ENCODE measurements around the gene PLXNA2. TPM values are rescaled to one million over a fixed set of nuclear protein-coding genes. Genes with fewer than 3 reads are reported as not detected.

PLXNA2 gene
- total RNA-seq, 4 donors from 2014 or later = 19.8 to 41.6 (median 27.9) TPM

DNA sequence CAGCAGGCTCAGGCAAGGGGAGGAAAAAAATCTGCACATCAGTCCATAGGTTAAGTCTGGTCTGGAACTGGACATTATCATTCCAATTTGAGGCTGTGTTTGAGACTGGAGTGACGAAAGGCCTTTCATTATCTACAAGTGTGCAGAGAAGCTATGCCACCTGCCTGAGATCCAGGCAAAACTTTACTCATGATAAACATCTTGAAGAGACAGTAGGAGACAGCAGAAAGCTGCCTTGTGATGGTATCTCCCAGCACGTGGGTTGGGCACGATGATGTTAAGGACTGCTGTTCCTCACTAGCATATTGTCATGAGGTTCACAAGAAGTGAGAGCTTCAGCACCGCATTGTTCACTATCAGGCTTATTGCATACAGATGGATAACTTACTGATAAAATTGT, 126.4 kb downstream of the PLXNA2 start:
- no peak for DNase-seq (ENCODE audit: extremely low spot score)
- Histone ChIP-seq H3K9me3 (no peaks in the 10 kb centered on the region), H3K4me1 (peaks cover 17 to 33% (median 31%) of the 10 kb centered on the region in 4 donors), H3K27ac (replicated peaks in 1 of 4) (no peak overlapping the region), H3K4me3 (no peak overlapping the region), H3K36me3 (peaks cover 0 to 11% (median 2%) of the 10 kb centered on the region in 4 donors), H3K27me3 (no peaks in the 10 kb centered on the region)
- intact Hi-C loops (cut with DNase I) = no loop called here
- WGBS = 73% methylated on average over 4 of the region's 4 CpGs
- TF ChIP-seq POLR2AphosphoS5 (IDR thresholded peaks at IDR 0.05) (no peak), EP300 (IDR thresholded peaks at IDR 0.05) (no peak), POLR2A (IDR thresholded peaks at IDR 0.05; ENCODE audit: low read depth) (no peak)
- TF ChIP-seq, protein P1, sequence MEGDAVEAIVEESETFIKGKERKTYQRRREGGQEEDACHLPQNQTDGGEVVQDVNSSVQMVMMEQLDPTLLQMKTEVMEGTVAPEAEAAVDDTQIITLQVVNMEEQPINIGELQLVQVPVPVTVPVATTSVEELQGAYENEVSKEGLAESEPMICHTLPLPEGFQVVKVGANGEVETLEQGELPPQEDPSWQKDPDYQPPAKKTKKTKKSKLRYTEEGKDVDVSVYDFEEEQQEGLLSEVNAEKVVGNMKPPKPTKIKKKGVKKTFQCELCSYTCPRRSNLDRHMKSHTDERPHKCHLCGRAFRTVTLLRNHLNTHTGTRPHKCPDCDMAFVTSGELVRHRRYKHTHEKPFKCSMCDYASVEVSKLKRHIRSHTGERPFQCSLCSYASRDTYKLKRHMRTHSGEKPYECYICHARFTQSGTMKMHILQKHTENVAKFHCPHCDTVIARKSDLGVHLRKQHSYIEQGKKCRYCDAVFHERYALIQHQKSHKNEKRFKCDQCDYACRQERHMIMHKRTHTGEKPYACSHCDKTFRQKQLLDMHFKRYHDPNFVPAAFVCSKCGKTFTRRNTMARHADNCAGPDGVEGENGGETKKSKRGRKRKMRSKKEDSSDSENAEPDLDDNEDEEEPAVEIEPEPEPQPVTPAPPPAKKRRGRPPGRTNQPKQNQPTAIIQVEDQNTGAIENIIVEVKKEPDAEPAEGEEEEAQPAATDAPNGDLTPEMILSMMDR (IDR thresholded peaks at IDR 0.05) = no peak

GRCh38 chr1:208117409-208117808, 126.8 kb downstream of the PLXNA2 start:
- H3K27ac ChIP-seq (replicated peaks in 1 of 4) = no peak overlapping the region
- no peak for TF ChIP-seq POLR2AphosphoS5 (IDR thresholded peaks at IDR 0.05)
- TF ChIP-seq POLR2A (IDR thresholded peaks at IDR 0.05; ENCODE audit: low read depth) = no peak
- TF ChIP-seq, protein P1 (IDR thresholded peaks at IDR 0.05) = no peak
- TF ChIP-seq EP300 (IDR thresholded peaks at IDR 0.05) = no peak
- DNase-seq (ENCODE audit: extremely low spot score) = no peak
- intact Hi-C loops (cut with DNase I) = no loop called here
- no peaks in the 10 kb centered on the region for H3K27me3 ChIP-seq
- H3K36me3 ChIP-seq = peaks cover 0 to 11% (median 2%) of the 10 kb centered on the region in 4 donors
- H3K9me3 ChIP-seq = no peaks in the 10 kb centered on the region
- 69% methylated on average over 3 of the region's 3 CpGs for WGBS
- peaks cover 17 to 33% (median 31%) of the 10 kb centered on the region in 4 donors for H3K4me1 ChIP-seq
- H3K4me3 ChIP-seq = no peak overlapping the region

- H3K27me3 ChIP-seq = no peaks in the 10 kb centered on the region
- TF ChIP-seq POLR2AphosphoS5 (IDR thresholded peaks at IDR 0.05) = no peak
- TF ChIP-seq EP300 (IDR thresholded peaks at IDR 0.05) = no peak
- TF ChIP-seq, protein P1 (IDR thresholded peaks at IDR 0.05) = no peak
- TF ChIP-seq POLR2A (IDR thresholded peaks at IDR 0.05; ENCODE audit: low read depth) = no peak
- H3K4me3 ChIP-seq = no peak overlapping the region
- peaks cover 17 to 36% (median 31%) of the 10 kb centered on the region in 4 donors for H3K4me1 ChIP-seq
- peaks cover 0 to 11% (median 2%) of the 10 kb centered on the region in 4 donors for H3K36me3 ChIP-seq
- DNase-seq (ENCODE audit: extremely low spot score) = no peak
- WGBS = 59% methylated on average over 7 of the region's 7 CpGs
- intact Hi-C loops (cut with DNase I) = no loop called here
- no peaks in the 10 kb centered on the region for H3K9me3 ChIP-seq
- no peak overlapping the region for H3K27ac ChIP-seq (replicated peaks in 1 of 4)
Measured at GRCh38 chr1:208115924-208116640, 128.1 kb downstream of the PLXNA2 start.

DNA sequence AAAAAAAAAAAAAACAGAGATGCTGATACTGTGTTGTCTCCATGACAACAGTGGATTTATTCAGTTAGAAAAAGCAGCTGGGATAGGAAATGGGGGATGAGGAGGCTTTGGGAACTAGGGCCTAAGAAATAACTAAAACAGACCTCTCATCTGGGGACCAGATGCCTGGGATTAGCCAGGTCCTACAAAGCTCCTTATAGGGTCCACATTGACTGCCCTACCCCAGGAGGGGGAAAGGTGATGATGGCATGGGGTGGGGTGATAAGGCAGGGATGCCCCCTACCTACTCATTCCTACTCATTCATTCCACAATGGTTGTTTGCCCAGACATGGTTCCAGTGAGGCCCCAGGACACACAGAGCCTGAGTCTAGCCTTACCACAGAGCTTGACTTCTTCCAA, 131.2 kb downstream of the PLXNA2 start:
- intact Hi-C loops (cut with DNase I) = no loop called here
- Histone ChIP-seq H3K9me3 (no peaks in the 10 kb centered on the region), H3K4me3 (no peak overlapping the region), H3K27me3 (no peaks in the 10 kb centered on the region), H3K4me1 (peaks cover 17 to 33% (median 29%) of the 10 kb centered on the region in 4 donors), H3K27ac (replicated peaks in 1 of 4) (no peak overlapping the region), H3K36me3 (peaks cover 0 to 11% (median under 1%) of the 10 kb centered on the region in 4 donors)
- TF ChIP-seq, protein P1 (IDR thresholded peaks at IDR 0.05) = no peak
- no peak for TF ChIP-seq EP300 (IDR thresholded peaks at IDR 0.05)
- TF ChIP-seq POLR2AphosphoS5 (IDR thresholded peaks at IDR 0.05) = no peak
- TF ChIP-seq POLR2A (IDR thresholded peaks at IDR 0.05; ENCODE audit: low read depth) = no peak
- DNase-seq (ENCODE audit: extremely low spot score) = no peak
